GM12878 (cell line): Measurements from ENCODE around the gene HAND1.

ENCODE experiments used
- MTA3 ChIP-seq: IDR thresholded peaks from 2 replicates; pipeline ENCODE4 v1.6.1; 2012; ENCODE audit warnings: low read length, inconsistent platforms, borderline replicate concordance
- SMAD1 ChIP-seq: fragments of 450-650 bp; IDR thresholded peaks from 2 replicates; pipeline ENCODE4 v1.6.1; 2018; ENCODE audit warnings: mild to moderate bottlenecking, low read depth; ENCODE audit not compliant: partially characterized antibody
- TF ChIP-seq, protein P1 (sequence below), 3 experiments: IDR thresholded peaks in 2 of 3; conservative IDR thresholded peaks in 1 of 3; 2 replicates each; pipeline ENCODE4 v1.5.1; 2011; ENCODE audit warnings: low read depth in 3 of 3, low read length in 3 of 3, mild to moderate bottlenecking in 3 of 3, control low read depth in 2 of 3, moderate library complexity in 2 of 3, inconsistent platforms in 1 of 3, mixed read lengths in 1 of 3; ENCODE audit not compliant: control insufficient read depth in 2 of 3, insufficient read depth in 1 of 3; ENCODE audit errors: extremely low read depth in 1 of 3

DNA sequence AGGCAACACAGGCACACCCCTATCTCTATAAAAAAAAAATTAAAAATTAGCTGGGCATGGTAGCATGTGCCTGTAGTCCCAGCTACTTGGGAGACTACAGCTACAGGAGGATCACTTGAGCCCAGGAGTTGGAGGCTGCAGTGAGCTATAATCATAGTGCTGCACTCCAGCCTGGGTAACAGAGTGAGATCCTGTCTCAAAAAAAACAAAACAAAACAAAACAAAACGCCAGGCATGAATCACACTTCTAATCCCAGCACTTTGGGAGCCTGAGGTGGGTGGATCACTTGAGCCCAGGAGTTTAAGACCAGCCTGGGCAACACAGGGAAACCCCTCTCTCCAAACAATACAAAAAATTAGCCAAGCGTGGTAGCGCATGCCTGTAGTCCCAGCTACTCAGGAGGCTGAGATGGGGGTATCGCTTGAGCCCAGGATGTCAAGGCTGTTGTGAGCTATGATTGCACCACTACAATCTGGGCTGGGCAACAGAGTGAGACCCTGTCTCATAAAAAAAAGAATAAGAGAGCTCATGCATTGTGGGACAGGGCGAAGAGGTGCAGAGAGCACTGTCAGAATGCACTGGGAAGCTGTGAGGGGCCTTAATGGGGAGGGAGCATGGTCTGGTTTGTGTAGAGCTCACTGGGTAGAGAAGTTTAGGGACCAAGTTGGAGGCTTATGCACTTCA lies 40.6 kb downstream of the HAND1 start:
- no peak for TF ChIP-seq SMAD1
- TF ChIP-seq, protein P1, sequence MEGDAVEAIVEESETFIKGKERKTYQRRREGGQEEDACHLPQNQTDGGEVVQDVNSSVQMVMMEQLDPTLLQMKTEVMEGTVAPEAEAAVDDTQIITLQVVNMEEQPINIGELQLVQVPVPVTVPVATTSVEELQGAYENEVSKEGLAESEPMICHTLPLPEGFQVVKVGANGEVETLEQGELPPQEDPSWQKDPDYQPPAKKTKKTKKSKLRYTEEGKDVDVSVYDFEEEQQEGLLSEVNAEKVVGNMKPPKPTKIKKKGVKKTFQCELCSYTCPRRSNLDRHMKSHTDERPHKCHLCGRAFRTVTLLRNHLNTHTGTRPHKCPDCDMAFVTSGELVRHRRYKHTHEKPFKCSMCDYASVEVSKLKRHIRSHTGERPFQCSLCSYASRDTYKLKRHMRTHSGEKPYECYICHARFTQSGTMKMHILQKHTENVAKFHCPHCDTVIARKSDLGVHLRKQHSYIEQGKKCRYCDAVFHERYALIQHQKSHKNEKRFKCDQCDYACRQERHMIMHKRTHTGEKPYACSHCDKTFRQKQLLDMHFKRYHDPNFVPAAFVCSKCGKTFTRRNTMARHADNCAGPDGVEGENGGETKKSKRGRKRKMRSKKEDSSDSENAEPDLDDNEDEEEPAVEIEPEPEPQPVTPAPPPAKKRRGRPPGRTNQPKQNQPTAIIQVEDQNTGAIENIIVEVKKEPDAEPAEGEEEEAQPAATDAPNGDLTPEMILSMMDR (IDR thresholded peaks at IDR 0.05 in 2 of 3, conservative IDR thresholded peaks at IDR 0.05 in 1 of 3; ENCODE audit: control insufficient read depth in 2 of 3, extremely low read depth in 1 of 3, insufficient read depth in 1 of 3, low read depth in 3 of 3, low read length in 3 of 3), result no peak
- no peak for TF ChIP-seq MTA3
